Mesendoderm (in vitro differentiated cells): Measurements from ENCODE around the gene PRPSAP1. TPM values are rescaled to one million over a fixed set of nuclear protein-coding genes. Genes with fewer than 3 reads are reported as not detected.

Experiments
- DNase-seq: peaks from one replicate; pipeline ENCODE4 v3.0.0; 2013
- H2AK5ac ChIP-seq: 2 replicates; pipeline ENCODE4 v1.6.1; 2013; ENCODE audit warnings: low read length, inconsistent platforms
- H2BK120ac ChIP-seq: 2 replicates; pipeline ENCODE4 v1.6.1; 2013; ENCODE audit warnings: low read depth, mild to moderate bottlenecking, low read length, moderate library complexity, mixed read lengths
- H2BK15ac ChIP-seq: replicated peaks from 2 replicates; pipeline ENCODE4 v1.6.1; 2013; ENCODE audit warnings: low read depth, mild to moderate bottlenecking, moderate library complexity
- H2BK5ac ChIP-seq: 2 replicates; pipeline ENCODE4 v1.6.1; 2013; ENCODE audit warnings: low read length, inconsistent platforms
- H3K18ac ChIP-seq: 2 replicates; pipeline ENCODE4 v1.6.1; 2013; ENCODE audit warnings: mild to moderate bottlenecking, low read length, mixed read lengths
- H3K23ac ChIP-seq: one replicate; pipeline ENCODE4 v1.6.1; 2013; ENCODE audit warnings: low read length
- H3K27ac ChIP-seq: 2 replicates; pipeline ENCODE4 v1.5.1; 2013; ENCODE audit warnings: low read depth, mild to moderate bottlenecking, inconsistent platforms, low read length, moderate library complexity
- H3K27me3 ChIP-seq: 2 replicates; pipeline ENCODE4 v1.6.1; 2013; ENCODE audit warnings: low read length, control low read depth, mild to moderate bottlenecking, inconsistent platforms; ENCODE audit not compliant: insufficient read depth, poor library complexity
- H3K36me3 ChIP-seq: 2 replicates; pipeline ENCODE4 v1.6.1; 2013; ENCODE audit warnings: low read length, inconsistent platforms; ENCODE audit not compliant: control insufficient read depth, insufficient read depth
- H3K4ac ChIP-seq: one replicate; pipeline ENCODE4 v1.6.1; 2013; ENCODE audit warnings: low read depth, mild to moderate bottlenecking, low read length, moderate library complexity
- H3K4me1 ChIP-seq: 2 replicates; pipeline ENCODE4 v1.6.1; 2013; ENCODE audit warnings: low read depth, low read length, inconsistent platforms; ENCODE audit not compliant: control insufficient read depth
- H3K4me2 ChIP-seq: 2 replicates; pipeline ENCODE4 v1.6.1; 2013; ENCODE audit warnings: low read length
- H3K4me3 ChIP-seq: 2 replicates; pipeline ENCODE4 v1.5.1; 2013; ENCODE audit warnings: mild to moderate bottlenecking, low read length
- H3K56ac ChIP-seq: one replicate; pipeline ENCODE4 v1.6.1; 2013; ENCODE audit warnings: low read length
- H3K79me1 ChIP-seq: 2 replicates; pipeline ENCODE4 v1.6.1; 2013; ENCODE audit warnings: low read length, inconsistent platforms
- H3K79me2 ChIP-seq: 2 replicates; pipeline ENCODE4 v1.6.1; 2013; ENCODE audit warnings: mild to moderate bottlenecking, low read length; ENCODE audit not compliant: control insufficient read depth, insufficient read depth
- H3K9ac ChIP-seq: 2 replicates; pipeline ENCODE4 v1.6.1; 2013; ENCODE audit warnings: low read length, inconsistent platforms
- H4K5ac ChIP-seq: one replicate; pipeline ENCODE4 v1.6.1; 2013; ENCODE audit warnings: low read length
- H4K8ac ChIP-seq: one replicate; pipeline ENCODE4 v1.6.1; 2013; ENCODE audit warnings: low read depth, mild to moderate bottlenecking, control low read depth, low read length, moderate library complexity
- WGBS: extraction: QIAGEN DNeasy Blood & Tissue Kit; methylation state at CpG from one replicate; pipeline ENCODE4 v1.1.7; 2013; ENCODE audit warnings: low lambda C conversion rate, missing lambda C conversion rate; ENCODE audit not compliant: insufficient coverage; ENCODE audit errors: extremely low coverage; 5-methylcytosine and 5-hydroxymethylcytosine counted together
- polyA plus RNA-seq, 2 experiments: library from polyadenylated mRNA; stranded (reverse); fragments of 200-250 nt; gene quantifications; one replicate each; pipeline ENCODE4 v1.2.3, GENCODE V29; 2013

PRPSAP1 gene
- polyA plus RNA-seq (2013, experiment 1 of 2): 23.1 TPM
- 22.2 TPM for polyA plus RNA-seq (2013, experiment 2 of 2)

- H3K79me1 ChIP-seq: peaks cover 4% of the 10 kb centered on the region
- peak within 1 kb of the TSS; percentile 57 for H3K4me3 ChIP-seq
- peak within 1 kb of the TSS; percentile 80 for H3K23ac ChIP-seq
- H3K79me2 ChIP-seq: peaks cover 2% of the 10 kb centered on the region
- peak within 1 kb of the TSS; percentile 62 for H3K18ac ChIP-seq
- H2BK120ac ChIP-seq: no peak within 1 kb of the TSS
- peak within 1 kb of the TSS; percentile 94 for H2BK5ac ChIP-seq
- no peaks in the 10 kb centered on the region for H3K36me3 ChIP-seq
- H4K5ac ChIP-seq: no peak within 1 kb of the TSS
- peak within 1 kb of the TSS; percentile 91 for H3K27ac ChIP-seq
- H3K4me2 ChIP-seq: peak within 1 kb of the TSS; percentile 83
- H2AK5ac ChIP-seq: no peak within 1 kb of the TSS
- no peaks in the 10 kb centered on the region for H3K27me3 ChIP-seq
- WGBS: no CpG with 5 or more reads among the region's 75 CpGs
- peak within 1 kb of the TSS; percentile 84 for H3K9ac ChIP-seq
- H3K4me1 ChIP-seq: no peaks in the 10 kb centered on the region
- H3K56ac ChIP-seq: peak within 1 kb of the TSS; percentile 97
- H3K4ac ChIP-seq: peak within 1 kb of the TSS; percentile 74
- no peak within 1 kb of the TSS for H2BK15ac ChIP-seq
- peak; percentile 96 for DNase-seq
- H4K8ac ChIP-seq: no peak within 1 kb of the TSS
Observed at GRCh38 chr17:76353599-76354316, at the start of gene PRPSAP1. Gene PRPSAP1, minus strand, starts transcription at chr17:76353916. Its CDS starts 213 bp downstream, at chr17:76353703.

- Histone ChIP-seq H4K8ac (no peak overlapping the region), H2BK15ac (no peak overlapping the region), H2BK5ac (no peak overlapping the region), H3K27ac (no peak overlapping the region), H2AK5ac (no peak overlapping the region), H3K9ac (no peak overlapping the region), H3K4ac (no peak overlapping the region), H3K56ac (no peak overlapping the region), H2BK120ac (no peak overlapping the region), H3K18ac (no peak overlapping the region), H3K79me1 (peaks cover 6% of the 10 kb centered on the region), H4K5ac (no peak overlapping the region), H3K27me3 (no peaks in the 10 kb centered on the region), H3K4me1 (no peaks in the 10 kb centered on the region), H3K36me3 (peaks cover 25% of the 10 kb centered on the region), H3K79me2 (peaks cover 8% of the 10 kb centered on the region), H3K4me3 (no peak overlapping the region), H3K4me2 (no peak overlapping the region), H3K23ac (no peak overlapping the region)
- no CpG with 5 or more reads among the region's 5 CpGs for WGBS
- no peak for DNase-seq
Observed at GRCh38 chr17:76402711-76403110, 49.0 kb upstream of the PRPSAP1 start.

- H3K23ac ChIP-seq: no peak overlapping the region
- no peak overlapping the region for H3K9ac ChIP-seq
- H3K27ac ChIP-seq: no peak overlapping the region
- no peaks in the 10 kb centered on the region for H3K27me3 ChIP-seq
- H3K79me1 ChIP-seq: peaks cover 4% of the 10 kb centered on the region
- H3K4me2 ChIP-seq: no peak overlapping the region
- no peaks in the 10 kb centered on the region for H3K4me1 ChIP-seq
- no peak for DNase-seq
- H4K8ac ChIP-seq: no peak overlapping the region
- no peak overlapping the region for H2AK5ac ChIP-seq
- H2BK120ac ChIP-seq: no peak overlapping the region
- no CpG with 5 or more reads among the region's 33 CpGs for WGBS
- no peak overlapping the region for H3K4me3 ChIP-seq
- no peak overlapping the region for H4K5ac ChIP-seq
- no peak overlapping the region for H3K18ac ChIP-seq
- H3K79me2 ChIP-seq: no peaks in the 10 kb centered on the region
- no peak overlapping the region for H3K4ac ChIP-seq
- no peak overlapping the region for H2BK15ac ChIP-seq
- H3K56ac ChIP-seq: no peak overlapping the region
- no peak overlapping the region for H2BK5ac ChIP-seq
- peaks cover 28% of the 10 kb centered on the region for H3K36me3 ChIP-seq
Observed at GRCh38 chr17:76399175-76400172, 45.8 kb upstream of the PRPSAP1 start.

DNA sequence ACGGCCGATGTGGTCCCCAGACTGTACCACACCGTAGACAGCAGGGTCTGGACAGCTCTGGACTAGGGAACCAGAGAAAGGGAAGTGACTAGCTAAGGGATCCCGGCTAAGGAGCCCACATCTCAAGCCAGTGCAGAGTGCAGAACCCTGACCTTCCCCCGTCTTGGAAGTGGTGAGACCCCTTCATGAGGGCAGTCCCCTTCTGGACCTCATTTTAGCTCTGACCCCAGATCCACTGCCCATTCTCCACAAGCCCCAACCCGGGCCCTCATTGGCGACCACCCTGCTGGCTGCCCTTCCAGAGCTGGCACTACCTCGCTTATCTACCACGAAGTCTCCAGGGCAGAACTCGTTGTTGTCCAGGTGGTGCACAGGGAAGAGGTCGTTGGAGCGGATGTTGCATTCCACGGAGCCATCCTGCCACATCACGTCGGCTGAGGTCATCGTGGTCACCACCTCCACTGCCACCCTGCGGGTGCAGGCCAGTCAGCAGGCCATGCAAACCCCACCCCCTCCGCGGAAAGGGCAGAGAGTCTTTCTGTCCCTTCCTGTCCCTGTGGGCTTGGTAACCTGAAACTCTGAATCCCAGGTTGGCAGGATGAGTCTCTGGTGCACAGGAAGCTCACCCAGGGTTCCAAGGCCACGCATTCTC lies 44.9 kb upstream of the PRPSAP1 start:
- no peaks in the 10 kb centered on the region for H3K27me3 ChIP-seq

DNA sequence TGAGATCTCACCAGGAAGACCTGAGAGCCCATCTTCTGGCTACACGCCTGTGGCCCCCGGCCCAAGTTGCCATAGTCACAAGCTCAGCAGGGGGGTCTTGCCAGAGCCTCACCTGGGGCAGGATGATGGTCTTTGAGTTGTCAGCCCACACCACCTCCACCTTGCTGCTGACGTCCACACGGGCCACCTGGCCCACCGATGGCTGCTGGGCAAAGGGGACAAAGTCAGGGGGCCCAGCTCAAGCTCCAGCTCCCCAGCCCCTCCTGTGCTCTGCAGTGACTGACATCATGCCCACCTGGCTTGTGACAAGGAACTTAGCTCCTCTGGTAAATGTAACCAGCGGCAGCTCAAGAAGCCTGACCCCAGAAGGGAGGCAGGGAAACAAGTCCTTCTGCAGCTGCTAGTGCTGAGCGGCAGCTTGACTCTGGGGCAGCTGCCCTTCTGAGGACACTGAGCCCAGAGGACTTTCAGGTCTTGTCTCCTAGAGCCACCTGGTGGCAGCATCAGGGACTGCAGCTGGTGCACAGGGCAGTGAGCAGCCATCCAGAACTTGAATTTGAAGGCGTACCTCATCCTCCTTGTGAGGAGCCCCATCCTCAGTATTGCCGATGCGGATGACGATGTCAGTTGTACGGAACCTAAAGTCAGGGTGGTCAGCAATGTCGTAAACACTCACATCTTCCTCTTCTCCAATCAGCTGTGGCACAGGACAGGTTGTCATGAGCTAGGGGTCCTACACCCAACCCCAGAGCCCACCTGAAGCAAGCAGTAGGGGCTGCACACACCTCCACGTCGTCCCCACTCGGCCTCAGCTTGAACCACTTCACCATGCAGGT lies 44.2 kb upstream of the PRPSAP1 start:
- Histone ChIP-seq H2BK15ac (no peak overlapping the region), H2BK5ac (no peak overlapping the region), H2BK120ac (no peak overlapping the region), H3K18ac (no peak overlapping the region), H3K36me3 (peaks cover 33% of the 10 kb centered on the region), H3K4me3 (no peak overlapping the region), H3K4me2 (no peak overlapping the region), H3K4me1 (no peaks in the 10 kb centered on the region), H3K56ac (no peak overlapping the region), H3K4ac (no peak overlapping the region), H3K27ac (no peak overlapping the region), H3K79me2 (no peaks in the 10 kb centered on the region), H2AK5ac (no peak overlapping the region), H3K23ac (no peak overlapping the region), H3K9ac (no peak overlapping the region), H4K5ac (no peak overlapping the region), H3K27me3 (no peaks in the 10 kb centered on the region), H3K79me1 (peaks cover 4% of the 10 kb centered on the region), H4K8ac (no peak overlapping the region)
- peak; percentile 89 for DNase-seq
- WGBS: no CpG with 5 or more reads among the region's 16 CpGs

More for the DNA sequence above, 44.9 kb upstream of the PRPSAP1 start:
- no peaks in the 10 kb centered on the region for H3K4me1 ChIP-seq
- no peak overlapping the region for H4K5ac ChIP-seq
- H3K9ac ChIP-seq: no peak overlapping the region
- no peak overlapping the region for H3K56ac ChIP-seq
- no peak overlapping the region for H3K23ac ChIP-seq
- H3K4me2 ChIP-seq: no peak overlapping the region
- no peak overlapping the region for H4K8ac ChIP-seq
- DNase-seq: no peak
- no peak overlapping the region for H3K4ac ChIP-seq
- no peak overlapping the region for H2BK120ac ChIP-seq
- no CpG with 5 or more reads among the region's 20 CpGs for WGBS
- H2BK5ac ChIP-seq: no peak overlapping the region
- no peak overlapping the region for H3K4me3 ChIP-seq
- no peak overlapping the region for H2AK5ac ChIP-seq
- H2BK15ac ChIP-seq: no peak overlapping the region
- H3K79me2 ChIP-seq: no peaks in the 10 kb centered on the region
- peaks cover 4% of the 10 kb centered on the region for H3K79me1 ChIP-seq
- H3K18ac ChIP-seq: no peak overlapping the region
- H3K36me3 ChIP-seq: peaks cover 31% of the 10 kb centered on the region
- no peak overlapping the region for H3K27ac ChIP-seq
